Caco-2 (cell line): ENCODE results near the gene RNU6-9. TPM values are rescaled to one million over a fixed set of nuclear protein-coding genes. Genes with fewer than 3 reads are reported as not detected.

Source experiments
- BruUV-seq: library from RNA; stranded (reverse); fragments of 400-500 nt; replicated peaks from 2 replicates; lab custom pipeline; 2021; lab: Mats Ljungman, UMichigan
- CTCF ChIA-PET: fragments of 300-600 bp; sonication (Branson Sonifier 250); formaldehyde crosslinking; loops from one replicate; lab custom pipeline; 2022; ENCODE audit warnings: antibody characterized with exemption; lab: Charles Lee
- POLR2A ChIA-PET: fragments of 300-600 bp; sonication (Branson Sonifier 250); formaldehyde crosslinking; loops from one replicate; lab custom pipeline; 2022; ENCODE audit warnings: antibody characterized with exemption; lab: Charles Lee
- DNase-seq, 2 experiments: peaks; one replicate each; pipeline versions ENCODE4 v3.0.0 to v3.0.0-alpha.2; 2020 to 2022
- H3K27me3 ChIP-seq: replicated peaks from 2 replicates; pipeline ENCODE4 v1.6.0; 2011; ENCODE audit warnings: low read length; ENCODE audit not compliant: control insufficient read depth, insufficient read depth
- H3K36me3 ChIP-seq: 2 replicates; pipeline ENCODE4 v1.5.1; 2011; ENCODE audit warnings: low read length; ENCODE audit not compliant: control insufficient read depth, insufficient read depth
- H3K4me1 ChIP-seq: fragments of 250-450 bp; sonication (Bioruptor Pico); 2 replicates; pipeline ENCODE4 v1.5.1; 2020; ENCODE audit warnings: mild to moderate bottlenecking
- H3K4me3 ChIP-seq: 2 replicates; pipeline ENCODE4 v1.5.1; 2011; ENCODE audit warnings: low read depth, mild to moderate bottlenecking, control low read depth, low read length
- H3K9me3 ChIP-seq: fragments of 250-450 bp; sonication (Bioruptor Pico); 2 replicates; pipeline ENCODE4 v1.5.1; 2020; ENCODE audit warnings: mild to moderate bottlenecking, moderate library complexity
- H3K27ac Mint-ChIP-seq: one replicate; pipeline ENCODE4 v1.8.0; 2022; ENCODE audit warnings: mixed read lengths; ENCODE audit not compliant: unreplicated experiment
- H3K27me3 Mint-ChIP-seq: one replicate; pipeline ENCODE4 v1.8.0; 2022; ENCODE audit warnings: mixed read lengths; ENCODE audit not compliant: insufficient read depth, unreplicated experiment
- H3K36me3 Mint-ChIP-seq: one replicate; pipeline ENCODE4 v1.8.0; 2022; ENCODE audit warnings: mild to moderate bottlenecking, mixed read lengths; ENCODE audit not compliant: insufficient read depth, unreplicated experiment
- H3K4me1 Mint-ChIP-seq: one replicate; pipeline ENCODE4 v1.8.0; 2022; ENCODE audit warnings: low read depth, mixed read lengths; ENCODE audit not compliant: unreplicated experiment
- H3K4me3 Mint-ChIP-seq: one replicate; pipeline ENCODE4 v1.8.0; 2022; ENCODE audit warnings: mild to moderate bottlenecking, moderate library complexity, mixed read lengths; ENCODE audit not compliant: unreplicated experiment
- H3K9me3 Mint-ChIP-seq: one replicate; pipeline ENCODE4 v1.8.0; 2022; ENCODE audit warnings: mixed read lengths; ENCODE audit not compliant: unreplicated experiment
- CTCF ChIP-seq, 2 experiments: fragments of 200-600 bp in 1 of 2; IDR thresholded peaks; 1 replicate in 1 of 2; 2 replicates in 1 of 2; pipeline versions ENCODE4 v1.5.1 to v1.8.0; 2011 to 2022; ENCODE audit warnings: antibody characterized with exemption in 1 of 2, control low read depth in 1 of 2, inconsistent platforms in 1 of 2, low read depth in 1 of 2, low read length in 1 of 2, mild to moderate bottlenecking in 1 of 2, moderate library complexity in 1 of 2; ENCODE audit not compliant: insufficient read depth in 1 of 2, severe bottlenecking in 1 of 2, unreplicated experiment in 1 of 2
- intact Hi-C: fragments of 100-400 bp; cut with micrococcal nuclease; formaldehyde crosslinking; loops from one replicate; pipeline ENCODE4 v1.10.0; 2022; ENCODE audit not compliant: unreplicated experiment
- total RNA-seq: library from RNA; stranded (reverse); gene quantifications from 2 replicates; pipeline ENCODE4 v1.2.3, GENCODE V29; 2022

The RNU6-9 gene
- total RNA-seq, 1 experiment from 2014 or later, result not detected

DNA sequence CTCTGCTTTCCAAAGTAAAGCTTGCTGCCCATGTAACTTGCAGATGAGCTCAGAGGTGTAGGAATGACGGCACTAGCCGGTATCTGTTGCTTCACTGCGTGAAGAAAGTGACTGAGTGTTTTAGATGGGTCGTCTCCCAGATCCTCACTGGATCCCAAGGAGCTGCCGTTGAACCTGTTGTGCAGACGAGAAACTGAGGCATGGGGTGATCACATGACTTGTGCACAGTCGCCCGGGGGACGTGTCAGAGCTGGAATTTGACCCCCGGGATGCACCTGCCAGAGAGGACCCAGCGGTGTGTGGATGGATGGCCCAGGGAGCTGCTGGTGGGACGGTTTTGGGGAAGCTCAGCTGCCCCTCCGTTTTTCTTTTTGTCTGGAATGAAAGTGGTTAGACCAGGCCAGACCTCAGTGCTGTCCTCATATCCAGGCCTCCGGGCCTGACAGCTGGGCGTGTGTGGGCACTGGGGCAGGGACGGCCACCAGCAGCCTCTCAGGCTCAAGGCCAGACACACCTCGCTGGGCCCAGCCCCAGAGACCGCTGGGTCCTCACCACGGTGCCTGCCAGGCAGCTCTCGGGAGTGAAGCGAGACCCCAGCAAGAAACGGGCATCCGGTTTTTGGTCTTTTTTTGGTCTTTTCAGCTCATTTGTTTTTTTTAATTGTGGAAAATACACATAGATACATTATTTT lies 45.1 kb downstream of the RNU6-9 start:
- H3K27ac Mint-ChIP-seq, result no peak overlapping the region
- intact Hi-C loops, result no loop called here
- Histone ChIP-seq H3K36me3 (peaks cover 5% of the 10 kb centered on the region), H3K9me3 (no peaks in the 10 kb centered on the region), H3K4me1 (no peaks in the 10 kb centered on the region; the same call in 1 of the 2 replicates), H3K27me3 (no peaks in the 10 kb centered on the region), H3K4me3 (no peak overlapping the region)
- H3K9me3 Mint-ChIP-seq, result no peaks in the 10 kb centered on the region
- H3K4me3 Mint-ChIP-seq, result no peak overlapping the region
- CTCF ChIA-PET, result interaction anchor here (0.6 to 1.3 kb wide), 5 partner anchors 8 to 314 kb away, joined by 3 to 6 read pairs (median 4); no protein-coding TSS in a partner anchor
- TF ChIP-seq CTCF (IDR thresholded peaks at IDR 0.05; ENCODE audit: insufficient read depth in 1 of 2, low read depth in 1 of 2, low read length in 1 of 2, severe bottlenecking in 1 of 2, unreplicated experiment in 1 of 2), result no peak
- H3K4me1 Mint-ChIP-seq, result no peaks in the 10 kb centered on the region
- no peak for DNase-seq
- BruUV-seq, result no TSS peak
- H3K36me3 Mint-ChIP-seq, result peaks cover 93% of the 10 kb centered on the region
- POLR2A ChIA-PET, result no interaction called here
- H3K27me3 Mint-ChIP-seq, result no peaks in the 10 kb centered on the region

DNA sequence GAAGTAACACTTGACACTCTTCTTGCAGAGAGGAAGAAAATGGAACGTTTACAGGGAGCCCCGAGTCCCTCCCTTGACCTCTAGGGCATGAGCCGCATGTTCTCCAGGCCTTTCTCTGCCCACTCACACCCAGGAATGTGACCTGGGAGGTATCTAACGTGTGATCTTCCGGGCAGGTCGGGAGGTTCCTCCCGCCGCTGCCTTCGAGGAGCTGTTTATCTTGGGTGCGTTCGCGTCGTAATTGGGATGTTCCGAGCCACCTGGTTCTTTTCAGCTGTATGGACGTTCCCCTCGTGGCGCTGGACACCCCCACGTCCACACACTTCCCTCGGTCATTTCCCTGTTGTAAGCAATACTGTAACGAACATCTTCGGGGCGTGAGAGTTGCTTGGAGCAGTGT lies 46.2 kb downstream of the RNU6-9 start:
- BruUV-seq, result no TSS peak
- Mint-ChIP-seq H3K4me3 (no peak overlapping the region), H3K4me1 (no peaks in the 10 kb centered on the region), H3K36me3 (peaks cover 92% of the 10 kb centered on the region), H3K27ac (peak overlapping the region; percentile 54), H3K27me3 (no peaks in the 10 kb centered on the region), H3K9me3 (no peaks in the 10 kb centered on the region)
- Histone ChIP-seq H3K36me3 (peaks cover 7% of the 10 kb centered on the region), H3K4me1 (peaks cover 3% of the 10 kb centered on the region; the same call in 1 of the 2 replicates), H3K9me3 (no peaks in the 10 kb centered on the region), H3K27me3 (no peaks in the 10 kb centered on the region), H3K4me3 (no peak overlapping the region)
- POLR2A ChIA-PET, result no interaction called here
- DNase-seq, result no peak
- intact Hi-C loops, result no loop called here
- no peak for TF ChIP-seq CTCF (IDR thresholded peaks at IDR 0.05; ENCODE audit: insufficient read depth in 1 of 2, low read depth in 1 of 2, low read length in 1 of 2, severe bottlenecking in 1 of 2, unreplicated experiment in 1 of 2)
- CTCF ChIA-PET, result no interaction called here

GRCh38 chr19:939922-940321 lies 46.6 kb downstream of the RNU6-9 start:
- Histone ChIP-seq H3K36me3 (peaks cover 7% of the 10 kb centered on the region), H3K27me3 (no peaks in the 10 kb centered on the region), H3K4me3 (no peak overlapping the region), H3K9me3 (no peaks in the 10 kb centered on the region), H3K4me1 (peaks cover 3% of the 10 kb centered on the region; the same call in 1 of the 2 replicates)
- Mint-ChIP-seq H3K27ac (peak overlapping the region; percentile 54), H3K27me3 (no peaks in the 10 kb centered on the region), H3K4me3 (no peak overlapping the region), H3K9me3 (no peaks in the 10 kb centered on the region), H3K4me1 (no peaks in the 10 kb centered on the region), H3K36me3 (peaks cover 92% of the 10 kb centered on the region)
- BruUV-seq, result no TSS peak
- DNase-seq, result no peak
- intact Hi-C loops, result no loop called here
- CTCF ChIA-PET, result no interaction called here
- POLR2A ChIA-PET, result no interaction called here
- no peak for TF ChIP-seq CTCF (IDR thresholded peaks at IDR 0.05; ENCODE audit: insufficient read depth in 1 of 2, low read depth in 1 of 2, low read length in 1 of 2, severe bottlenecking in 1 of 2, unreplicated experiment in 1 of 2)
